GM12874 (cell line): Measurements from ENCODE around the gene DNASE1.
A peak's percentile ranks its signal among the peaks of the same experiment; 100 is the strongest.

Experiments
- TF ChIP-seq, protein P1 (sequence below): IDR thresholded peaks from 2 replicates; pipeline ENCODE4 v1.5.1; 2011; ENCODE audit warnings: low read depth, mild to moderate bottlenecking, control low read depth, low read length, moderate library complexity; ENCODE audit not compliant: insufficient read depth

The DNASE1 gene

DNA sequence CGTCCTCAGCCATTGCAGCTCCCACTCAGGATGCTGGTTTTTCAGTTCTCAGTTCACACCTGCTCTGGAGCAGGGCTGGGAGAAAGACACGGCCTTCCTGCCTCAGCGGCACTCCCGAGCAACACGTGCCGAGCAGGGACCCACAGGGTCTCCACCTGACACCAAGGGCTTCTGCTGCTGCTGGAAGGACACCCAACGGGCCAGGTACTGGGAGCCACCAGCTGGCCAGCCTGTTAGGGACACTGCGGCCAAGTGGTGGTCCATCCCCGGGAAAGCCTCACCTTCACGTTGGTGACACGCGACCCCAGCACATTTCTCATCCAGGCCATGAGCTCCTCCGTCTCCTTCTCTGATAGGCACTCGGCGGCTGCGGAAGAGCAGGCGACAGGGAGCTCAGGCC, 8.1 kb downstream of the DNASE1 start:
- TF ChIP-seq, protein P1, sequence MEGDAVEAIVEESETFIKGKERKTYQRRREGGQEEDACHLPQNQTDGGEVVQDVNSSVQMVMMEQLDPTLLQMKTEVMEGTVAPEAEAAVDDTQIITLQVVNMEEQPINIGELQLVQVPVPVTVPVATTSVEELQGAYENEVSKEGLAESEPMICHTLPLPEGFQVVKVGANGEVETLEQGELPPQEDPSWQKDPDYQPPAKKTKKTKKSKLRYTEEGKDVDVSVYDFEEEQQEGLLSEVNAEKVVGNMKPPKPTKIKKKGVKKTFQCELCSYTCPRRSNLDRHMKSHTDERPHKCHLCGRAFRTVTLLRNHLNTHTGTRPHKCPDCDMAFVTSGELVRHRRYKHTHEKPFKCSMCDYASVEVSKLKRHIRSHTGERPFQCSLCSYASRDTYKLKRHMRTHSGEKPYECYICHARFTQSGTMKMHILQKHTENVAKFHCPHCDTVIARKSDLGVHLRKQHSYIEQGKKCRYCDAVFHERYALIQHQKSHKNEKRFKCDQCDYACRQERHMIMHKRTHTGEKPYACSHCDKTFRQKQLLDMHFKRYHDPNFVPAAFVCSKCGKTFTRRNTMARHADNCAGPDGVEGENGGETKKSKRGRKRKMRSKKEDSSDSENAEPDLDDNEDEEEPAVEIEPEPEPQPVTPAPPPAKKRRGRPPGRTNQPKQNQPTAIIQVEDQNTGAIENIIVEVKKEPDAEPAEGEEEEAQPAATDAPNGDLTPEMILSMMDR: no peak

DNA sequence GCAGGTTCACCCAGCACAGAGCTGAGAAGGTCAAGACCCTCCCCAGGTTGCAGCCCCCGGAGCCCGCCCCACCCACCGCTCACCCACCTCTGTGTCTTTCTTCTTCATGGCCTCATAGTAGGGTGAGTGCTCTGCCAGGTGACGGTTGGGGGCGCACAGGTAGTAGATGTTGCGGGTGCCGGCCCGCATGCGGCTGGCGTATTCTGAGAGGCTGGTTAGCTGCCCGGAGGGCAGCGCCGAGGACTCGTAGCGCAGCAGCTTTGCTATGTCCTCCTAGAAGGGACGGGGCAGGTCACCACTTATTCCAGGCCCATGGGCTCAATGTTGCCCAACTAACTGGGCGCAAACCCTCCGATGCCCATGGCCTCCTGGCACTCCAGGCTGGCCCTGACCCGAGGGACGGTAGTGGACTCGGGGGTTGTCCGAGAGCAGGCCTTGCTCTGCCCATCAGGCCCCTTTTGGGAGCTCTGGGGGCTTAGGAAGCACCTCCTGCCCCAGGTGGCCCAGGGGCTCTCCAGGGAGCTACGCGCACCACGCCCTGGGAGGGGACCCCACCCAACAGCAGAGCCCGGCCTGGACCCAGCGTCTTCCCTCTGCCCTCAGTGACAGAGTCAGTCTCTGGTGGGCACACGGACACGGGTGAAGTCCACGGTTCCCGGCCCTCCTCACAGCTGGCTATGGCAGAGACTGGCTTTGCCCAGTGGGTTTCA, 9.9 kb downstream of the DNASE1 start:
- TF ChIP-seq, protein P1: no peak

DNA sequence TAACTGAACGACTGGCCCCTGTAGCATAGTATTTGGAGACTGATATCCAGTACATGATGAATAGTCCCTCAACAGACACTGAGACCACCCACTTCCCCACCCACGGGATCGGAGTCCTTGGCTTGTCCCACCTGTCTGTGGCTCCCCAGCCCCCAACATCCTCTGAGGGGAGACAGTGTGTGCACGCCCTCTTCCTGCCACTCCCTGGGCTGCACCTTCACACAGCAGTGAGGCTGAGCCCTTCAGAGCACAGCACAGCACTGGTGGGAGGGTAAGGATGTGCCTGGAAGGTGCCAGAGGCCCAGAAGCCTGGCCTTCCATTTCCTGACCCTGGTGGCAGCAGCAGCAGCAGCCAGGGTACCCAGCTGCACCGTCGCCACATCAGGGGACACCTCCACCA, 11.0 kb downstream of the DNASE1 start:
- TF ChIP-seq, protein P1: 0 out of 2 replicates have a peak, but pooled peaks have one; percentile 6

DNA sequence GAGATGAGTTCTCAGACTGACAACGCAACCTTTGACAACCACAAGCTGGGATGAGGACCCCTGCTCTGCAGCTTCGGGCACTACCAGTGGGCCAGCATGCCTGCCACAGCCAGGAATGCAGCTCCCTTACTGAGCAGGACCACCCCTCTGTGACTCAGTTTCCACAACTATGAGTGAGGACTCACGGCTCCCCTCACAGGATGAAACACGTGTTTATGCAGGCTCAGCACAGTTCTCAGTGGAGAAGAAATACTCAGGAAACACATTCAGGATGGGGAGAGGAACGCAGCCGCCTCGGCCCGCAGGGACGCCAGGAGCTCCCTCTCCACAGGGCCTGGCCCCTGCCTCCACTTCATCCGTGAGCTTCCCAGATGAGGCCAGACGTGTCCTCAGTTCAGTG, 14.1 kb downstream of the DNASE1 start:
- TF ChIP-seq, protein P1: no peak

DNA sequence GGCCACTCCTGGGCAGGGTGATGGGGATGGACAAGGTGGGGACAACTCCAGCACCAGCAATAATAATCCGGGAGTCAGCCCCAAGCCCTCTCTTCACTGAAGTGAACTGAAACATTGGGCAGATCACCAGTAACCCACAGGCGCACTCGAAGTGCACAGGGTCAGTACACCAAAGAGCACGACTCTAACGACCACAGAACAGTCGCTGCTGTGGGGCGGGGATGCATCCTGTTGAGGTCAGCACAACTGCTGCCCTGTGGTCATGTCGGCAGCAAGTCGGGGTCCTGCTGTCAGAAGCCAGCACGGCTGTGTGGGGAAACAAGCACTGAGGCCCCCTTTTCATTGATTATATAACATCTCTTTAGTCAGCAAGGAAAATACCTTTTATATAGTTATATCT, 14.6 kb downstream of the DNASE1 start:
- TF ChIP-seq, protein P1: no peak

DNA sequence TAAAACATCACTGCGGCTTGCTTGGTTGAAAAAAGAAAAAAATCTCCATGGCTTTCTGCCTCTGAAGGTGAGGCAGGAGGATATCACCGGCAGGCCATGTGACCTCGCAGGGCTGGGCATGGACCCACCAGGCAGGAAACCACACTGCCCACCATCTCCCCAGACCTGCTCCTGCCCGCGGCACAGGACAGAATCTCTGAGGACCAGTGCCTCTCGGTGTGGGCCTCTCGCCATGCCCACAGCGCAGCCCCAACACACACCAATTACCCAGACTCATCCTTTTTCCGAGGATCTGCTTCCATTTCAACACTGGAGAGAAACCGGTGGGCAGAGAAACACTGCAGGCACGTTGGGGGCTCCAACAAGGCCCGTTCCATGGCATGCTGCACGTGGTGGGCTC, 16.2 kb downstream of the DNASE1 start:
- TF ChIP-seq, protein P1: no peak

DNA sequence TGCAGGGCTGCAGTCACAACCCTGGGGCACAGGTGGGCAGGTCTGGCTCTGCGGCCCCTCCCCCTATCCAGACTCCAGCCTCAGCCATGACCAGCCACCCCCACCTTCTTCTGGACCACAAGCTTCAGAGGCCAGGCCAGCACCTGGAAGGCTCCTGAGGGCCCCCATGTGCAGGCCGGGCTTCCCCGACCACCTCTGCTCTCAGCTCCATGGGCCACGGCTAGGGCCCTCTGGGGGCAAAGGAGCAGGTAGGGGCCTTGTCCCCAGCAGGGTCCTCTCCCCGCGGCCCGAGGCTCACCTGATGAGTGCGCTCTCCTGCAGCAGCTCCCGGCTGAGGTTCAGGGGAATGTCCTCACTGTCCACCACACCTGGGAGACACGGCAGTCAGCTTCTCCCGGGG, 16.9 kb downstream of the DNASE1 start:
- TF ChIP-seq, protein P1: no peak
